IMR-90 (cell line): ENCODE measurements around the gene EXOC4. TPM values are rescaled to one million over a fixed set of nuclear protein-coding genes. Genes with fewer than 3 reads are reported as not detected.

ENCODE experiments used
- ATAC-seq: fragments of 200-7000 bp; cut with Tn5 transposase; 2 replicates; pipeline ENCODE4 v1.9.1; 2020; ENCODE audit warnings: low read depth, mild to moderate bottlenecking, moderate library complexity
- BruUV-seq: library from RNA; stranded (reverse); fragments of 400-500 nt; replicated peaks from 2 replicates; lab custom pipeline; 2021; lab: Mats Ljungman, UMichigan
- CTCF ChIA-PET: fragments of 300-600 bp; formaldehyde crosslinking; extraction: SDS; loops from one replicate; lab custom pipeline; 2021; ENCODE audit warnings: antibody characterized with exemption; lab: Yijun Ruan, JAX
- POLR2A ChIA-PET: fragments of 300-600 bp; sonication (Branson Sonifier 250); formaldehyde crosslinking; loops from one replicate; lab custom pipeline; 2022; ENCODE audit warnings: antibody characterized with exemption; ENCODE audit not compliant: unreplicated experiment; lab: Charles Lee
- DNase-seq: peaks from one replicate; pipeline ENCODE4 v3.0.0; 2013
- H2AFZ ChIP-seq: replicated peaks from 2 replicates; pipeline ENCODE3; 2013; ENCODE audit warnings: low read length, mild to moderate bottlenecking; ENCODE audit not compliant: poor library complexity
- H2AK5ac ChIP-seq: 2 replicates; pipeline ENCODE4 v1.6.1; 2013; ENCODE audit warnings: low read depth, low read length, inconsistent platforms
- H2AK9ac ChIP-seq: replicated peaks from 2 replicates; pipeline ENCODE3; 2013; ENCODE audit warnings: mild to moderate bottlenecking, low read depth, low read length, moderate library complexity; ENCODE audit not compliant: poor library complexity
- H2BK120ac ChIP-seq: 2 replicates; pipeline ENCODE4 v1.6.1; 2013; ENCODE audit warnings: low read depth, low read length, inconsistent platforms
- H2BK15ac ChIP-seq: 3 replicates; pipeline ENCODE4 v1.6.1; 2013; ENCODE audit warnings: low read depth, low read length, inconsistent platforms
- H2BK20ac ChIP-seq: 2 replicates; pipeline ENCODE4 v1.6.1; 2013; ENCODE audit warnings: low read depth, mild to moderate bottlenecking, inconsistent platforms, low read length, moderate library complexity
- H2BK5ac ChIP-seq: 2 replicates; pipeline ENCODE4 v1.6.1; 2013; ENCODE audit warnings: mild to moderate bottlenecking, low read depth, low read length, inconsistent platforms; ENCODE audit not compliant: poor library complexity, severe bottlenecking
- H3K14ac ChIP-seq: replicated peaks from 2 replicates; pipeline ENCODE4 v1.6.1; 2013; ENCODE audit warnings: low read depth, low read length, inconsistent platforms
- H3K18ac ChIP-seq: 2 replicates; pipeline ENCODE4 v1.6.1; 2013; ENCODE audit warnings: low read depth, low read length, control low read depth
- H3K23ac ChIP-seq: 2 replicates; pipeline ENCODE4 v1.6.1; 2013; ENCODE audit warnings: low read depth, low read length, inconsistent platforms
- H3K27ac ChIP-seq: 2 replicates; pipeline ENCODE4 v1.5.1; 2013; ENCODE audit warnings: mild to moderate bottlenecking, control low read depth, low read length; ENCODE audit not compliant: insufficient read depth
- H3K27me3 ChIP-seq: 2 replicates; pipeline ENCODE4 v1.6.1; 2013; ENCODE audit warnings: low read length; ENCODE audit not compliant: control insufficient read depth, insufficient read depth
- H3K36me3 ChIP-seq: 2 replicates; pipeline ENCODE4 v1.6.1; 2013; ENCODE audit warnings: low read length, mixed read lengths; ENCODE audit not compliant: control insufficient read depth, insufficient read depth
- H3K4ac ChIP-seq: 2 replicates; pipeline ENCODE4 v1.6.1; 2013; ENCODE audit warnings: low read depth, low read length, inconsistent platforms
- H3K4me1 ChIP-seq: 2 replicates; pipeline ENCODE4 v1.6.1; 2013; ENCODE audit warnings: low read length, mixed read lengths; ENCODE audit not compliant: control insufficient read depth, insufficient read depth
- H3K4me2 ChIP-seq: 2 replicates; pipeline ENCODE4 v1.6.1; 2013; ENCODE audit warnings: low read depth, mild to moderate bottlenecking, control low read depth, low read length, moderate library complexity
- H3K4me3 ChIP-seq: 2 replicates; pipeline ENCODE4 v1.5.1; 2013; ENCODE audit warnings: low read depth, mild to moderate bottlenecking, control low read depth, low read length, moderate library complexity; ENCODE audit not compliant: insufficient read depth
- H3K56ac ChIP-seq: 2 replicates; pipeline ENCODE4 v1.6.1; 2013; ENCODE audit warnings: low read length, inconsistent platforms; ENCODE audit not compliant: insufficient read depth; ENCODE audit errors: extremely low read depth
- H3K79me1 ChIP-seq, 2 experiments: 2 replicates each; pipeline ENCODE4 v1.6.1; 2013; ENCODE audit warnings: low read length in 2 of 2, inconsistent platforms in 1 of 2, low read depth in 1 of 2
- H3K9ac ChIP-seq: 2 replicates; pipeline ENCODE4 v1.6.1; 2013; ENCODE audit warnings: low read depth, low read length, control low read depth
- H3K9me1 ChIP-seq: 2 replicates; pipeline ENCODE4 v1.6.1; 2013; ENCODE audit warnings: low read length, inconsistent platforms; ENCODE audit not compliant: insufficient read depth
- H3K9me3 ChIP-seq: 2 replicates; pipeline ENCODE4 v1.6.1; 2013; ENCODE audit warnings: low read length; ENCODE audit not compliant: control insufficient read depth, insufficient read depth
- H4K20me1 ChIP-seq: 2 replicates; pipeline ENCODE4 v1.6.1; 2013; ENCODE audit warnings: low read length, inconsistent platforms; ENCODE audit not compliant: insufficient read depth
- H4K5ac ChIP-seq: 2 replicates; pipeline ENCODE4 v1.6.1; 2013; ENCODE audit warnings: mild to moderate bottlenecking, low read depth, low read length, control low read depth
- H4K8ac ChIP-seq, 2 experiments: 2 replicates each; pipeline ENCODE4 v1.6.1; 2013; ENCODE audit warnings: low read depth in 2 of 2, low read length in 2 of 2, control low read depth in 1 of 2, inconsistent platforms in 1 of 2
- H4K91ac ChIP-seq: 2 replicates; pipeline ENCODE4 v1.6.1; 2013; ENCODE audit warnings: low read depth, low read length, inconsistent platforms; ENCODE audit not compliant: insufficient read depth
- BHLHE40 ChIP-seq: fragments of 150-350 bp; IDR thresholded peaks from 2 replicates; pipeline ENCODE4 v1.6.1; 2016; ENCODE audit warnings: mild to moderate bottlenecking, low read depth, low read length
- CEBPB ChIP-seq: IDR thresholded peaks from 2 replicates; pipeline ENCODE4 v1.6.1; 2012; ENCODE audit warnings: low read depth, low read length, improper control_type of control experiment
- CHD1 ChIP-seq: IDR thresholded peaks from 2 replicates; pipeline ENCODE4 v1.6.1; 2012; ENCODE audit warnings: low read depth, low read length, improper control_type of control experiment
- ELK1 ChIP-seq: fragments of 150-350 bp; IDR thresholded peaks from 2 replicates; pipeline ENCODE4 v1.6.1; 2016; ENCODE audit warnings: low read depth, mild to moderate bottlenecking, low read length, moderate library complexity, borderline replicate concordance
- FOS ChIP-seq: fragments of 150-350 bp; IDR thresholded peaks from 2 replicates; pipeline ENCODE4 v1.6.1; 2016; ENCODE audit warnings: low read depth, low read length
- MAFK ChIP-seq: IDR thresholded peaks from 2 replicates; pipeline ENCODE4 v1.6.1; 2012; ENCODE audit warnings: low read depth, low read length, improper control_type of control experiment
- MAZ ChIP-seq: IDR thresholded peaks from 2 replicates; pipeline ENCODE4 v1.6.1; 2012; ENCODE audit warnings: low read depth, mild to moderate bottlenecking, low read length, improper control_type of control experiment, moderate library complexity, borderline replicate concordance
- MXI1 ChIP-seq: IDR thresholded peaks from 2 replicates; pipeline ENCODE4 v1.6.1; 2012; ENCODE audit warnings: low read depth, mild to moderate bottlenecking, low read length, moderate library complexity, borderline replicate concordance
- NFE2L2 ChIP-seq: fragments of 150-350 bp; IDR thresholded peaks from 2 replicates; pipeline ENCODE4 v1.6.1; 2016; ENCODE audit warnings: low read depth, mild to moderate bottlenecking, low read length
- POLR2A ChIP-seq: IDR thresholded peaks from 2 replicates; pipeline ENCODE4 v1.6.1; 2012; ENCODE audit warnings: mild to moderate bottlenecking, low read depth, low read length
- RAD21 ChIP-seq: IDR thresholded peaks from 2 replicates; pipeline ENCODE4 v1.6.1; 2012; ENCODE audit warnings: low read length, improper control_type of control experiment
- RCOR1 ChIP-seq: IDR thresholded peaks from 2 replicates; pipeline ENCODE4 v1.6.1; 2012; ENCODE audit warnings: mild to moderate bottlenecking, low read length, improper control_type of control experiment; ENCODE audit not compliant: insufficient replicate concordance
- RFX5 ChIP-seq: IDR thresholded peaks from 2 replicates; pipeline ENCODE4 v1.8.0; 2012; ENCODE audit warnings: low read depth, mild to moderate bottlenecking, low read length, moderate library complexity
- SMC3 ChIP-seq: fragments of 150-350 bp; IDR thresholded peaks from 2 replicates; pipeline ENCODE4 v1.6.1; 2016; ENCODE audit warnings: low read depth, mild to moderate bottlenecking, antibody characterized with exemption, low read length, moderate library complexity
- WGBS, 2 experiments: methylation state at CpG; one replicate each; pipeline versions ENCODE4 v1.1.5 to v1.1.7; 2013; ENCODE audit warnings: missing lambda C conversion rate in 2 of 2; ENCODE audit not compliant: insufficient read length in 1 of 2; ENCODE audit errors: extremely low coverage in 2 of 2; 5-methylcytosine and 5-hydroxymethylcytosine counted together
- dilution Hi-C: fragments of 300-500 bp; cut with HindIII; formaldehyde crosslinking; loops from one replicate; pipeline ENCODE4 v1.14.3; 2018; ENCODE audit warnings: low sequenced_read_pairs; ENCODE audit not compliant: unreplicated experiment
- in situ Hi-C: fragments of 300-500 bp; cut with MboI; formaldehyde crosslinking; loops from 3 replicates; pipeline ENCODE4 v1.14.3; 2019; ENCODE audit warnings: low sequenced_read_pairs, inconsistent platforms, mixed read lengths
- intact Hi-C: fragments of 100-400 bp; cut with micrococcal nuclease; formaldehyde crosslinking; loops from 2 replicates; pipeline ENCODE4 v1.10.0; 2022
- polyA plus RNA-seq, 3 experiments: library from polyadenylated mRNA; depleted of rRNA; stranded (reverse); fragments of >200 nt; gene quantifications; 2 replicates each; pipeline ENCODE4 v1.2.3, GENCODE V29; 2012; ENCODE audit warnings: low replicate concordance in 1 of 3
- total RNA-seq: library from RNA; depleted of rRNA; stranded (reverse); fragments of >200 nt; gene quantifications from 2 replicates; pipeline ENCODE4 v1.2.3, GENCODE V29; 2012
- TF ChIP-seq, protein P1 (sequence below): fragments of 150-350 bp; IDR thresholded peaks from 2 replicates; pipeline ENCODE4 v1.6.1; 2017; ENCODE audit warnings: mild to moderate bottlenecking, antibody characterized with exemption, low read length, low read depth
- TF ChIP-seq, protein P2 (sequence below): conservative IDR thresholded peaks from 2 replicates; pipeline ENCODE4 v1.5.1; 2012; ENCODE audit warnings: mild to moderate bottlenecking, low read depth, low read length, improper control_type of control experiment

Gene EXOC4
- total and polyA plus RNA-seq, 2 of the 4 experiments (the other 2 are of a cell fraction), result 25.4 to 94.6 TPM

DNA sequence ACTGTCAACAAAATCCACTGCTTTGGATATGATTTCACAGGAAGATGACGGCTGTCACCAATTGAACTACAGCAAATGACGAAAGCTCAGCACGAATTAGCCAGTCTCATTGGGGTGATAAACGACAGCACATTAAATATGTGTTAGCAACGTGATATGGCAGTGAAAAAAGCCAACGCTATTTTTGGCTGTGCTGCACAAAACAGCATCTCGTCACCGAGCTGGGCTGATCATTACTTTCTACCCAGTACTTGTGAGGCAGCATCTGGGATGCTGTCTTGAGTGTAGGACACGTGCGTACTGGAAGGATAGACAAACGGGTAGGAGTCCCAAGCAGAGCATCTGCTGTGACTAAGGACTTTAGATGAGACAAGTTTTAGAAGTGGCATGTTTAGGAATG is 138.3 kb downstream of the EXOC4 start:
- WGBS, 2 experiments, result 70% methylated on average over 2 of the region's 11 CpGs; no CpG with 5 or more reads in 1 of the 2 experiments
- Histone ChIP-seq H2BK20ac (no peak overlapping the region), H4K5ac (no peak overlapping the region), H3K14ac (no peak overlapping the region), H3K36me3 (no peaks in the 10 kb centered on the region), H4K8ac (no peak overlapping the region), H3K4ac (no peak overlapping the region), H3K27ac (no peak overlapping the region), H3K9me3 (no peaks in the 10 kb centered on the region), H3K4me2 (no peak overlapping the region), H3K56ac (no peak overlapping the region), H3K9me1 (no peaks in the 10 kb centered on the region), H4K20me1 (no peaks in the 10 kb centered on the region), H2BK120ac (no peak overlapping the region), H3K4me3 (no peak overlapping the region), H3K9ac (no peak overlapping the region), H2AK5ac (no peak overlapping the region; the same call in 1 of the 2 replicates), H2AFZ (no peak overlapping the region), H3K18ac (no peak overlapping the region), H3K4me1 (no peaks in the 10 kb centered on the region), H2BK5ac (no peak overlapping the region), H3K23ac (no peak overlapping the region), H2BK15ac (no peak overlapping the region), H3K27me3 (no peaks in the 10 kb centered on the region), H3K79me1 (no peaks in the 10 kb centered on the region; a peak in 1 of 4 replicates), H2AK9ac (no peak overlapping the region), H4K91ac (no peak overlapping the region)
- TF ChIP-seq MAZ, result no peak
- no peak for TF ChIP-seq NFE2L2
- TF ChIP-seq, protein P1, sequence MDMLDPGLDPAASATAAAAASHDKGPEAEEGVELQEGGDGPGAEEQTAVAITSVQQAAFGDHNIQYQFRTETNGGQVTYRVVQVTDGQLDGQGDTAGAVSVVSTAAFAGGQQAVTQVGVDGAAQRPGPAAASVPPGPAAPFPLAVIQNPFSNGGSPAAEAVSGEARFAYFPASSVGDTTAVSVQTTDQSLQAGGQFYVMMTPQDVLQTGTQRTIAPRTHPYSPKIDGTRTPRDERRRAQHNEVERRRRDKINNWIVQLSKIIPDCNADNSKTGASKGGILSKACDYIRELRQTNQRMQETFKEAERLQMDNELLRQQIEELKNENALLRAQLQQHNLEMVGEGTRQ, result no peak
- no peak for TF ChIP-seq BHLHE40
- TF ChIP-seq RAD21, result no peak
- no peak for TF ChIP-seq FOS
- TF ChIP-seq CEBPB, result no peak
- TF ChIP-seq RFX5, result no peak
- TF ChIP-seq SMC3, result no peak
- no peak for TF ChIP-seq MAFK
- TF ChIP-seq CHD1, result no peak
- TF ChIP-seq ELK1, result no peak
- no peak for TF ChIP-seq RCOR1
- no peak for TF ChIP-seq POLR2A
- TF ChIP-seq, protein P2, sequence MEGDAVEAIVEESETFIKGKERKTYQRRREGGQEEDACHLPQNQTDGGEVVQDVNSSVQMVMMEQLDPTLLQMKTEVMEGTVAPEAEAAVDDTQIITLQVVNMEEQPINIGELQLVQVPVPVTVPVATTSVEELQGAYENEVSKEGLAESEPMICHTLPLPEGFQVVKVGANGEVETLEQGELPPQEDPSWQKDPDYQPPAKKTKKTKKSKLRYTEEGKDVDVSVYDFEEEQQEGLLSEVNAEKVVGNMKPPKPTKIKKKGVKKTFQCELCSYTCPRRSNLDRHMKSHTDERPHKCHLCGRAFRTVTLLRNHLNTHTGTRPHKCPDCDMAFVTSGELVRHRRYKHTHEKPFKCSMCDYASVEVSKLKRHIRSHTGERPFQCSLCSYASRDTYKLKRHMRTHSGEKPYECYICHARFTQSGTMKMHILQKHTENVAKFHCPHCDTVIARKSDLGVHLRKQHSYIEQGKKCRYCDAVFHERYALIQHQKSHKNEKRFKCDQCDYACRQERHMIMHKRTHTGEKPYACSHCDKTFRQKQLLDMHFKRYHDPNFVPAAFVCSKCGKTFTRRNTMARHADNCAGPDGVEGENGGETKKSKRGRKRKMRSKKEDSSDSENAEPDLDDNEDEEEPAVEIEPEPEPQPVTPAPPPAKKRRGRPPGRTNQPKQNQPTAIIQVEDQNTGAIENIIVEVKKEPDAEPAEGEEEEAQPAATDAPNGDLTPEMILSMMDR, result no peak
- TF ChIP-seq MXI1, result no peak
- dilution Hi-C loops (no loop called here), intact Hi-C loops (no loop called here), in situ Hi-C loops (no loop called here)
- ATAC-seq (no peak), DNase-seq (no peak)
- ChIA-PET POLR2A (no interaction called here), CTCF (interaction anchor here (1.0 kb wide), 1 partner anchor 15 kb away, joined by 3 read pairs; no protein-coding TSS in a partner anchor)
- BruUV-seq, result no TSS peak
